Smooth muscle cell (in vitro differentiated cells): Measurements from ENCODE around the gene GALNT6. TPM values are rescaled to one million over a fixed set of nuclear protein-coding genes. Genes with fewer than 3 reads are reported as not detected.

Source experiments
- DNase-seq: peaks from one replicate; lab custom pipeline; 2025; ENCODE audit not compliant: unreplicated experiment; lab: John Stamatoyannopoulos, UW
- H2AFZ ChIP-seq: fragments of 200-600 bp; sonication (generic); 2 replicates; pipeline ENCODE4 v1.6.0; 2016; ENCODE audit warnings: antibody characterized with exemption, low read depth, mild to moderate bottlenecking
- H3F3A ChIP-seq: fragments of 200-600 bp; sonication (generic); 2 replicates; pipeline ENCODE4 v1.6.0; 2017; ENCODE audit warnings: antibody characterized with exemption, low read depth
- H3K27ac ChIP-seq: fragments of 200-600 bp; sonication (generic); 2 replicates; pipeline ENCODE4 v1.5.1; 2016; ENCODE audit warnings: low read depth, mild to moderate bottlenecking
- H3K27me3 ChIP-seq: fragments of 200-600 bp; sonication (generic); 2 replicates; pipeline ENCODE4 v1.6.1; 2016; ENCODE audit warnings: low read depth, mild to moderate bottlenecking
- H3K36me3 ChIP-seq: fragments of 200-600 bp; sonication (generic); 2 replicates; pipeline ENCODE4 v1.5.1; 2016; ENCODE audit warnings: low read depth
- H3K4me1 ChIP-seq: fragments of 200-600 bp; sonication (generic); 2 replicates; pipeline ENCODE4 v1.5.1; 2016; ENCODE audit warnings: low read depth
- H3K4me2 ChIP-seq: fragments of 200-600 bp; sonication (generic); 2 replicates; pipeline ENCODE4 v1.6.0; 2016; ENCODE audit warnings: mild to moderate bottlenecking
- H3K4me3 ChIP-seq: fragments of 200-600 bp; sonication (generic); 2 replicates; pipeline ENCODE4 v1.5.1; 2016; ENCODE audit warnings: mild to moderate bottlenecking
- H3K79me2 ChIP-seq: fragments of 200-600 bp; sonication (generic); 2 replicates; pipeline ENCODE4 v1.6.0; 2016; ENCODE audit warnings: low read depth, mild to moderate bottlenecking
- H3K9ac ChIP-seq: fragments of 200-600 bp; sonication (generic); 2 replicates; pipeline ENCODE4 v1.6.0; 2016; ENCODE audit warnings: low read depth
- H3K9me3 ChIP-seq: fragments of 200-600 bp; sonication (generic); replicated peaks from 2 replicates; pipeline ENCODE4 v1.5.1; 2016; ENCODE audit warnings: low read depth
- H4K20me1 ChIP-seq: fragments of 200-600 bp; sonication (generic); 2 replicates; pipeline ENCODE4 v1.6.0; 2016; ENCODE audit warnings: low read depth
- CTCF ChIP-seq: fragments of 200-600 bp; sonication (generic); IDR thresholded peaks from 2 replicates; pipeline ENCODE4 v1.5.1; 2017; ENCODE audit warnings: borderline replicate concordance, mild to moderate bottlenecking, antibody characterized with exemption; ENCODE audit not compliant: insufficient read depth, poor library complexity, severe bottlenecking
- WGBS: methylation state at CpG from one replicate; pipeline ENCODE4 v1.1.7; 2016; ENCODE audit warnings: low lambda C conversion rate; 5-methylcytosine and 5-hydroxymethylcytosine counted together
- polyA plus RNA-seq: library from polyadenylated mRNA; unstranded; fragments of >200 nt; fragmentation: Nextera tagmentation; extraction: Ambion mirVana; gene quantifications from 2 replicates; pipeline ENCODE4 v1.2.1, GENCODE V29; 2016
- total RNA-seq: library from RNA; depleted of rRNA; stranded (reverse); fragments of >200 nt; gene quantifications from 2 replicates; pipeline ENCODE4 v1.2.3, GENCODE V29; 2014

Gene GALNT6
- total and polyA plus RNA-seq, 2 experiments from 2014 or later: 7.8 to 55.6 TPM

- H3K4me1 ChIP-seq: no peaks in the 10 kb centered on the region
- 98% methylated on average over 12 of the region's 13 CpGs for WGBS
- no peaks in the 10 kb centered on the region for H4K20me1 ChIP-seq
- no peak for DNase-seq
- no peak overlapping the region for H3K9ac ChIP-seq
- no peak overlapping the region for H3K27ac ChIP-seq
- H3K4me2 ChIP-seq: no peak overlapping the region
- H2AFZ ChIP-seq: no peak overlapping the region
- no peaks in the 10 kb centered on the region for H3F3A ChIP-seq
- no peaks in the 10 kb centered on the region for H3K9me3 ChIP-seq
- H3K27me3 ChIP-seq: no peaks in the 10 kb centered on the region
- no peak for TF ChIP-seq CTCF
- no peaks in the 10 kb centered on the region for H3K79me2 ChIP-seq
- no peaks in the 10 kb centered on the region for H3K36me3 ChIP-seq
- H3K4me3 ChIP-seq: no peak overlapping the region
Observed at GRCh38 chr12:51401486-51401885, 10.3 kb upstream of the GALNT6 start.

DNA sequence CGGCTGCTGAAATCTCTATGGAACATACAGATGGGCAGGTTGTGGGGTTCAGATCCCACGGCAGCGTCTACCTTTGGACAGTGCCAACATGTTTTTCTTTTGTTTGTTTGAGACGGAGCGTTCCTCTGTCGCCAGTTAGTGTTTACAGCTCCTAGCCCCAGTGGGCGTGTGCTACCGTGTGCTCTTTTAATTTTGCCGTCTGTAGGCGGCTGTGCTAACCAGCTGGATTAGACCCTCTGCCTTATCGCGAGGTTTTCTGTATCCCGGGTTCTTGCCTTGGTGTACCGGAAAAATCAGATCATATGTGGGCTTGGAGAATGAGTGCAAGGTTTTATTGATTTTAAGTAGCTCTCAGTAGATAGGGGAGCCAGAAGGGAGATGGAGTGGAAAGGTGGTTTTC, 9.8 kb upstream of the GALNT6 start:
- no peaks in the 10 kb centered on the region for H3K79me2 ChIP-seq
- no peak for TF ChIP-seq CTCF
- 71% methylated on average over 14 of the region's 14 CpGs for WGBS

DNA sequence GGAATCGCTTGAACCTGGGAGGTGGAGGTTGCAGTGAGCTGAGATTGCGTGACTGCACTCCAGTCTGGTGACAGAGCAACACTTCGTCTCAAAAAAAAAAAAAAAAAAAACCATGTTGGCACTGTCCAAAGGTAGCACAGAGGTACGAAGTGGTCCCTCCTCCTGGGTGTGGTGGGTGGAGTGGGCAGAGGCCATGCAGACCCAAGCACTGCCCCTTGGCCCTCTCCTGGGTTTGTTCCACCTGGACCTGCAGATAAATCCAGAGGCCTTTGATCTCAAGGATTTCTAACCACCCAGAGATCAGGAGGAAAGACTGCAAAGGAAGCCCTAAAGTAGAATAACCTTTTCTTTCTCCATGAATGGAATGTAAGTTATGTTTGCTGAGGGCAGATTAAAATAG, 8.7 kb upstream of the GALNT6 start:
- Histone ChIP-seq H3K9me3 (no peaks in the 10 kb centered on the region), H4K20me1 (no peaks in the 10 kb centered on the region), H3K4me3 (no peak overlapping the region), H3F3A (no peaks in the 10 kb centered on the region), H3K79me2 (no peaks in the 10 kb centered on the region), H2AFZ (no peak overlapping the region), H3K4me1 (no peaks in the 10 kb centered on the region), H3K4me2 (no peak overlapping the region), H3K27me3 (no peaks in the 10 kb centered on the region), H3K36me3 (no peaks in the 10 kb centered on the region), H3K9ac (no peak overlapping the region), H3K27ac (no peak overlapping the region)
- no peak for TF ChIP-seq CTCF
- WGBS: 79% methylated on average over 4 of the region's 4 CpGs
- DNase-seq: no peak

More for the DNA sequence above, 9.8 kb upstream of the GALNT6 start:
- Histone ChIP-seq H3K27ac (no peak overlapping the region), H3K9ac (no peak overlapping the region), H3K27me3 (no peaks in the 10 kb centered on the region), H3K4me1 (no peaks in the 10 kb centered on the region), H3K9me3 (no peaks in the 10 kb centered on the region), H3K4me2 (no peak overlapping the region), H4K20me1 (no peaks in the 10 kb centered on the region), H3K4me3 (no peak overlapping the region), H3F3A (no peaks in the 10 kb centered on the region), H3K36me3 (no peaks in the 10 kb centered on the region), H2AFZ (no peak overlapping the region)
- no peak for DNase-seq

GRCh38 chr12:51397670-51398069, 6.5 kb upstream of the GALNT6 start:
- H3K27me3 ChIP-seq: no peaks in the 10 kb centered on the region
- peaks cover 3% of the 10 kb centered on the region for H3F3A ChIP-seq
- H3K4me2 ChIP-seq: no peak overlapping the region
- no peaks in the 10 kb centered on the region for H3K9me3 ChIP-seq
- no peaks in the 10 kb centered on the region for H3K79me2 ChIP-seq
- no peak overlapping the region for H3K9ac ChIP-seq
- no peak overlapping the region for H3K4me3 ChIP-seq
- no peak overlapping the region for H3K27ac ChIP-seq
- H4K20me1 ChIP-seq: no peaks in the 10 kb centered on the region
- H2AFZ ChIP-seq: no peak overlapping the region
- no peaks in the 10 kb centered on the region for H3K4me1 ChIP-seq
- TF ChIP-seq CTCF: no peak
- no peak for DNase-seq
- WGBS: 49% methylated on average over 4 of the region's 4 CpGs
- H3K36me3 ChIP-seq: no peaks in the 10 kb centered on the region
